22Rv1 (cell line): ENCODE results near the gene DISC1.

Source experiments
- CTCF ChIP-seq: fragments of 450-650 bp; IDR thresholded peaks from 2 replicates; pipeline ENCODE4 v1.5.1; 2017; ENCODE audit warnings: mild to moderate bottlenecking
- ZFX ChIP-seq: fragments of 450-650 bp; IDR thresholded peaks from 2 replicates; pipeline ENCODE4 v1.6.1; 2017; ENCODE audit warnings: antibody characterized with exemption, borderline replicate concordance

DNA sequence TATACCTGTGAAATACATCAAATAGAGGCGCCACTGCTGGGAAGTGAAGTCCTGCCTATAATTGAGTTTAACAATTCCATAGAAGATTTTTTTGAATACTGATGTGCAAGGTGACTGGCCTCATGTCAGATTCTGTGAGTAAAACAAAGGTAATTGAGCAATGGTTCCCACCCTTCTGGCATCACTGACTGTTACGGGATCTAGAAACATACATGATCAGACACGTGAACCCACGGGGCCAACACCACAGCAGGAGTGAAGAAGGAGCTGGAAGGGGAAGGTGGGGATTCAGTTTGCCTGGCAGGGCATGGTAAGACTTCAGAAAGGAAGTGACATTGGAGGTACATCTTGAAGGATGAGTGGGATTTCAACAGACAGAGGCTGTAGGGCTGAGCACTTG is 270.2 kb downstream of the DISC1 start:
- TF ChIP-seq CTCF (no peak), ZFX (no peak)
